Measurements from ENCODE around the gene PIMREG. TPM values are rescaled to one million over a fixed set of nuclear protein-coding genes. Genes with fewer than 3 reads are reported as not detected.

Gene PIMREG
- polyA plus RNA-seq, 1 donor (not counting 4 experiments of a cell fraction or from before 2014, with no cell fraction given): 7.5 TPM

GRCh38 chr17:6460531-6461161 is 16.4 kb downstream of the PIMREG start:
- Histone ChIP-seq H3K36me3 (ENCODE audit: control insufficient read depth in 2 of 2, extremely low read depth in 1 of 2, insufficient read depth in 2 of 2, low read length in 2 of 2) (peaks cover 0 to 6% of the 10 kb centered on the region in 2 experiments), H3K9ac (ENCODE audit: control insufficient read depth, extremely low read depth, insufficient read depth, low read length) (no peak overlapping the region), H3K4me1 (ENCODE audit: control insufficient read depth, extremely low read depth, insufficient read depth, low read length) (peaks cover 3% of the 10 kb centered on the region), H3K4me2 (ENCODE audit: control insufficient read depth, extremely low read depth, insufficient read depth, low read depth, low read length) (no peak overlapping the region), H3K79me2 (ENCODE audit: control insufficient read depth, insufficient read depth, low read length) (no peaks in the 10 kb centered on the region), H3K9me3 (ENCODE audit: control insufficient read depth, low read depth, low read length) (no peaks in the 10 kb centered on the region), H4K20me1 (ENCODE audit: control insufficient read depth, extremely low read depth, insufficient read depth, low read length) (no peaks in the 10 kb centered on the region), H3K27me3 (ENCODE audit: control insufficient read depth, extremely low read depth, insufficient read depth, low read length) (no peaks in the 10 kb centered on the region), H3K27ac (ENCODE audit: control insufficient read depth, insufficient read depth, low read length) (no peak overlapping the region), H3K4me3 (ENCODE audit: control insufficient read depth in 2 of 3, extremely low read depth in 1 of 3, insufficient read depth in 2 of 3, low read depth in 1 of 3, low read length in 3 of 3) (no peak overlapping the region), H3K9me1 (ENCODE audit: control insufficient read depth, extremely low read depth, insufficient read depth, low read length) (no peaks in the 10 kb centered on the region), H2AFZ (ENCODE audit: control insufficient read depth, low read length) (no peak overlapping the region)
- no peak for FAIRE-seq
- no peak for DNase-seq (ENCODE audit: low read depth, low spot score)
- no peak for TF ChIP-seq CTCF (optimal IDR thresholded peaks at IDR 0.05 in 1 of 3, IDR thresholded peaks at IDR 0.05 in 1 of 3, conservative IDR thresholded peaks at IDR 0.05 in 1 of 3; ENCODE audit: extremely low read depth in 1 of 3, insufficient read depth in 2 of 3, low read length in 3 of 3)
- no peak for TF ChIP-seq EZH2 (IDR thresholded peaks at IDR 0.05; ENCODE audit: low read length)
- dilution Hi-C loops (cut with MboI; ENCODE audit: extremely low pct_ligation_motif_present, low sequenced_read_pairs): no loop called here

GRCh38 chr17:6461246-6461645 is 17.0 kb downstream of the PIMREG start:
- no peak for DNase-seq (ENCODE audit: low read depth, low spot score)
- FAIRE-seq: no peak
- Histone ChIP-seq H3K27ac (ENCODE audit: control insufficient read depth, insufficient read depth, low read length) (no peak overlapping the region), H3K27me3 (ENCODE audit: control insufficient read depth, extremely low read depth, insufficient read depth, low read length) (no peaks in the 10 kb centered on the region), H3K9me3 (ENCODE audit: control insufficient read depth, low read depth, low read length) (no peaks in the 10 kb centered on the region), H3K79me2 (ENCODE audit: control insufficient read depth, insufficient read depth, low read length) (no peaks in the 10 kb centered on the region), H3K9me1 (ENCODE audit: control insufficient read depth, extremely low read depth, insufficient read depth, low read length) (no peaks in the 10 kb centered on the region), H3K4me2 (ENCODE audit: control insufficient read depth, extremely low read depth, insufficient read depth, low read depth, low read length) (no peak overlapping the region), H3K9ac (ENCODE audit: control insufficient read depth, extremely low read depth, insufficient read depth, low read length) (no peak overlapping the region), H4K20me1 (ENCODE audit: control insufficient read depth, extremely low read depth, insufficient read depth, low read length) (no peaks in the 10 kb centered on the region), H3K4me3 (ENCODE audit: control insufficient read depth in 2 of 3, extremely low read depth in 1 of 3, insufficient read depth in 2 of 3, low read depth in 1 of 3, low read length in 3 of 3) (no peak overlapping the region), H3K36me3 (ENCODE audit: control insufficient read depth in 2 of 2, extremely low read depth in 1 of 2, insufficient read depth in 2 of 2, low read length in 2 of 2) (peaks cover 0 to 6% of the 10 kb centered on the region in 2 experiments), H3K4me1 (ENCODE audit: control insufficient read depth, extremely low read depth, insufficient read depth, low read length) (peaks cover 3% of the 10 kb centered on the region), H2AFZ (ENCODE audit: control insufficient read depth, low read length) (no peak overlapping the region)
- dilution Hi-C loops (cut with MboI; ENCODE audit: extremely low pct_ligation_motif_present, low sequenced_read_pairs): no loop called here
- TF ChIP-seq CTCF (optimal IDR thresholded peaks at IDR 0.05 in 1 of 3, IDR thresholded peaks at IDR 0.05 in 1 of 3, conservative IDR thresholded peaks at IDR 0.05 in 1 of 3; ENCODE audit: extremely low read depth in 1 of 3, insufficient read depth in 2 of 3, low read length in 3 of 3) (no peak), EZH2 (IDR thresholded peaks at IDR 0.05; ENCODE audit: low read length) (no peak)
